Measurements from ENCODE around the gene CNNM3.
"Not testable (repeated sequence)": the region's sequence is repeated elsewhere in the genome, so short reads cannot be mapped to it uniquely, and the experiment has no call there.

GRCh38 chr2:96796497-96796896 is 19.6 kb upstream of the CNNM3 start:
- not testable (repeated sequence) for TF ChIP-seq POLR2A, POLR2AphosphoS5 (IDR thresholded peaks at IDR 0.05)

All from prostate gland (tissue), 1 donor.